Spleen (tissue), 11 donors: ENCODE data around the gene RAB10. TPM values are rescaled to one million over a fixed set of nuclear protein-coding genes. Genes with fewer than 3 reads are reported as not detected.

ENCODE experiments used
- DNase-seq: peaks from one replicate; pipeline ENCODE4 v3.0.0-alpha.2; 2020
- H3K27ac ChIP-seq, 8 donors: fragments of 200-600 bp; sonication (generic) in 7 of 8; 1 replicate in 4 of 8; 2 replicates in 4 of 8; pipeline versions ENCODE4 v1.5.0 to v1.8.0; 2016 to 2021; ENCODE audit warnings: inconsistent platforms in 4 of 8, mild to moderate bottlenecking in 4 of 8, moderate library complexity in 1 of 8
- H3K27me3 ChIP-seq, 7 donors: fragments of 200-600 bp; sonication (generic) in 6 of 7; replicated peaks in 1 of 7; 1 replicate in 4 of 7; 2 replicates in 3 of 7; pipeline versions ENCODE4 v1.5.0 to v1.8.0; 2016 to 2021; ENCODE audit warnings: inconsistent platforms in 3 of 7, mild to moderate bottlenecking in 1 of 7
- H3K36me3 ChIP-seq, 6 donors: fragments of 200-600 bp; sonication (generic) in 5 of 6; 1 replicate in 4 of 6; 2 replicates in 2 of 6; pipeline versions ENCODE4 v1.5.0 to v1.8.0; 2016 to 2021; ENCODE audit warnings: inconsistent platforms in 2 of 6
- H3K4me1 ChIP-seq, 6 donors: fragments of 200-600 bp; sonication (generic) in 5 of 6; 1 replicate in 3 of 6; 2 replicates in 3 of 6; pipeline versions ENCODE4 v1.5.0 to v1.8.0; 2016 to 2021; ENCODE audit warnings: inconsistent platforms in 3 of 6
- H3K4me3 ChIP-seq, 8 donors: fragments of 200-600 bp; sonication (generic) in 7 of 8; 1 replicate in 4 of 8; 2 replicates in 4 of 8; pipeline versions ENCODE4 v1.5.0 to v1.8.0; 2016 to 2021; ENCODE audit warnings: inconsistent platforms in 4 of 8, mild to moderate bottlenecking in 4 of 8, moderate library complexity in 2 of 8
- H3K9me3 ChIP-seq, 8 donors: fragments of 200-600 bp; sonication (generic) in 7 of 8; 1 replicate in 4 of 8; 2 replicates in 4 of 8; pipeline versions ENCODE4 v1.5.0 to v1.8.0; 2016 to 2021; ENCODE audit warnings: inconsistent platforms in 4 of 8
- CTCF ChIP-seq, 11 experiments: fragments of 200-600 bp in 7 of 11; fragments of 450-650 bp in 4 of 11; sonication (generic) in 4 of 11; IDR thresholded peaks in 8 of 11; conservative IDR thresholded peaks in 3 of 11; 1 replicate in 7 of 11; 2 replicates in 4 of 11; pipeline versions ENCODE4 v1.4.0 to v1.8.0; 2016 to 2021; ENCODE audit warnings: antibody characterized with exemption in 11 of 11, inconsistent platforms in 4 of 11, mild to moderate bottlenecking in 1 of 11
- POLR2A ChIP-seq, 3 donors: fragments of 450-650 bp; IDR thresholded peaks; one replicate each; pipeline ENCODE4 v1.5.1; 2017; ENCODE audit warnings: antibody characterized with exemption in 3 of 3, mild to moderate bottlenecking in 1 of 3
- POLR2AphosphoS5 ChIP-seq, 3 donors: sonication (generic); formaldehyde crosslinking; IDR thresholded peaks; one replicate each; pipeline ENCODE4 v1.5.1; 2017; ENCODE audit warnings: antibody characterized with exemption in 3 of 3
- WGBS, 5 donors: extraction: QIAGEN DNeasy Blood & Tissue Kit in 3 of 5; methylation state at CpG; one replicate each; pipeline versions ENCODE4 v1.1.5 to v1.1.7; 2013 to 2018; 5-methylcytosine and 5-hydroxymethylcytosine counted together
- intact Hi-C: fragments of 100-400 bp; cut with DNase I; formaldehyde crosslinking; loops from one replicate; pipeline ENCODE4 v1.15.0; 2023; ENCODE audit warnings: low total_unique reads
- polyA plus RNA-seq, 3 donors: library from polyadenylated mRNA; stranded (reverse); fragments of 200-250 nt; gene quantifications; one replicate each; pipeline ENCODE4 v1.2.1, GENCODE V29; 2013
- total RNA-seq, 7 donors: library from RNA; depleted of rRNA in 3 of 7; stranded (reverse); fragments of >200 nt in 3 of 7; fragmentation: NEBNext Ultra II Directional in 4 of 7; extraction: Animal tissue kit (Norgen Biotek cat#: 25700) in 4 of 7; gene quantifications; one replicate each; pipeline versions ENCODE4 v1.1.0 to v1.2.1, GENCODE V29; 2016 to 2021
- donor health status: healthy with polysubstance abuse.
- donor health status: DM: no; HTN: no; CAD: no; lungs with moderate emphysema.
- donor health status: DM: no; HTN: no; CAD: no.
- donor health status: Bipolar disorder and iron deficiency.
- donor health status: healthy.
- donor health status: DM: no; HTN: no; CAD: no.
- donor health status: DM: yes; HTN: yes; CAD: no.

The RAB10 gene
- total and polyA plus RNA-seq, 10 donors = 24.4 to 135 (median 106) TPM

- H3K36me3 ChIP-seq = no peaks in the 10 kb centered on the region
- intact Hi-C loops = no loop called here
- no peak overlapping the region for H3K27ac ChIP-seq
- peaks cover 0 to 34% (median 9%) of the 10 kb centered on the region in 7 donors for H3K27me3 ChIP-seq
- no peak overlapping the region for H3K4me3 ChIP-seq
- no peak for DNase-seq
- H3K9me3 ChIP-seq = peaks cover 0 to 12% (median 10%) of the 10 kb centered on the region in 8 donors
- 76 to 84% (median 79%) methylated on average over 12 of the region's 12 CpGs for WGBS, 5 donors
- TF ChIP-seq CTCF (IDR thresholded peaks at IDR 0.05 in 8 of 11, conservative IDR thresholded peaks at IDR 0.05 in 3 of 11) (no peak), POLR2A (IDR thresholded peaks at IDR 0.05) (no peak), POLR2AphosphoS5 (IDR thresholded peaks at IDR 0.05) (no peak)
- H3K4me1 ChIP-seq = peaks cover 0 to 3% (median 0%) of the 10 kb centered on the region in 6 donors
Observed at GRCh38 chr2:26150243-26150642, 116.4 kb downstream of the RAB10 start.

- peaks cover 0 to 12% (median 10%) of the 10 kb centered on the region in 8 donors for H3K9me3 ChIP-seq
- intact Hi-C loops = no loop called here
- TF ChIP-seq POLR2AphosphoS5 (IDR thresholded peaks at IDR 0.05) (no peak), POLR2A (IDR thresholded peaks at IDR 0.05) (no peak), CTCF (IDR thresholded peaks at IDR 0.05 in 8 of 11, conservative IDR thresholded peaks at IDR 0.05 in 3 of 11) (no peak)
Observed at GRCh38 chr2:26157580-26157979, 123.7 kb downstream of the RAB10 start.

GRCh38 chr2:26161926-26162325, 128.0 kb downstream of the RAB10 start:
- no peak overlapping the region for H3K27ac ChIP-seq
- no peaks in the 10 kb centered on the region for H3K27me3 ChIP-seq
- H3K4me1 ChIP-seq = no peaks in the 10 kb centered on the region
- intact Hi-C loops = no loop called here
- H3K36me3 ChIP-seq = no peaks in the 10 kb centered on the region
- no peak for DNase-seq
- H3K4me3 ChIP-seq = no peak overlapping the region
- no peak for TF ChIP-seq POLR2AphosphoS5 (IDR thresholded peaks at IDR 0.05)
- no peak for TF ChIP-seq CTCF (IDR thresholded peaks at IDR 0.05 in 8 of 11, conservative IDR thresholded peaks at IDR 0.05 in 3 of 11)
- TF ChIP-seq POLR2A (IDR thresholded peaks at IDR 0.05) = no peak
- H3K9me3 ChIP-seq = no peaks in the 10 kb centered on the region
- 92 to 97% (median 95%) methylated on average over 7 of the region's 7 CpGs for WGBS, 5 donors

More at GRCh38 chr2:26157580-26157979, 123.7 kb downstream of the RAB10 start:
- H3K27ac ChIP-seq = no peak overlapping the region
- no peaks in the 10 kb centered on the region for H3K27me3 ChIP-seq
- 92 to 97% (median 93%) methylated on average over 5 of the region's 5 CpGs for WGBS, 5 donors
- DNase-seq = no peak
- H3K4me1 ChIP-seq = no peaks in the 10 kb centered on the region
- H3K36me3 ChIP-seq = no peaks in the 10 kb centered on the region
- no peak overlapping the region for H3K4me3 ChIP-seq

GRCh38 chr2:26162963-26163362, 129.1 kb downstream of the RAB10 start:
- Histone ChIP-seq H3K27ac (no peak overlapping the region), H3K4me1 (no peaks in the 10 kb centered on the region), H3K9me3 (no peaks in the 10 kb centered on the region), H3K36me3 (no peaks in the 10 kb centered on the region), H3K4me3 (no peak overlapping the region), H3K27me3 (no peaks in the 10 kb centered on the region)
- TF ChIP-seq CTCF (IDR thresholded peaks at IDR 0.05 in 8 of 11, conservative IDR thresholded peaks at IDR 0.05 in 3 of 11) = no peak
- TF ChIP-seq POLR2AphosphoS5 (IDR thresholded peaks at IDR 0.05) = no peak
- no peak for TF ChIP-seq POLR2A (IDR thresholded peaks at IDR 0.05)
- no peak for DNase-seq
- WGBS, 5 donors = 91 to 95% (median 94%) methylated on average over 10 of the region's 10 CpGs
- intact Hi-C loops = no loop called here
